Epidermal melanocyte (primary cell): ENCODE data around the gene MEG3.
"Not testable (repeated sequence)": the region's sequence is repeated elsewhere in the genome, so short reads cannot be mapped to it uniquely, and the experiment has no call there.

ENCODE experiments used
- DNase-seq: peaks from one replicate; pipeline ENCODE4 v3.0.0; 2011; ENCODE audit warnings: low spot score; ENCODE audit not compliant: insufficient read length

The MEG3 gene

GRCh38 chr14:100815478-100816285 is 10.2 kb upstream of the MEG3 start:
- DNase-seq, result no peak

DNA sequence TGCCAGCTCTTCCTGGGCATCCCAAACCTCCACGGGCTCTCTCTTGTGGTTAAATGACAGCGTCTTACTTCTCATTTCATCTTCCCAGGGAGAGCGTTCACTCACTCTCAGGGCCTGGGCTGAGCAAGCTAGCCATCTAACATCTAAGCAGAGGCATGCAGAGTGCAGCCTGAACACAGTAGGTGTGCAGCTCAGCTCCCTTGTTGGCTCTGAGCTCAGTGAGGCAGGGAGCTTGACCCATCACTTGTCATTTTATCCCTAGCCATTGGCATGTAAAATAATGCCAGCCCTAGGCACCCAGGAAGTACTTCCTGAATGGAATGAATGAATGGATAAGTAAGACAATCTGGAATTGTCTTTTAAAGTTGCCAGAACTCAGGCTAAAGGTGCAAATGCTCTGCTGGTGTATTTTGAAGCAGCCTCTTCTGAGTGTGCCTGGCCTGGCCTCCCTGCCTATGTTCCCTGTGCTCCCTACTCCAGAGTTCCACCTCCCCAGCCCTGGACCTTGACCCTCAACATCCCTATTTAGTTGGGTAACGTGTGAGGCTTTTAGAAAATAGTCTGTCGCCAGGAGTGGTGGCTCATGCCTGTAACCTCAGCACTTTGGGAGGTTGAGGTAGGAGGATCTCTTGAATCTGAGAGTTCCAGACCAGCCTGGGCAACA is 9.5 kb upstream of the MEG3 start:
- DNase-seq, result no peak

- no peak for DNase-seq
These were observed 8.7 kb upstream of the MEG3 start for GRCh38 chr14:100816950-100817901.

DNA sequence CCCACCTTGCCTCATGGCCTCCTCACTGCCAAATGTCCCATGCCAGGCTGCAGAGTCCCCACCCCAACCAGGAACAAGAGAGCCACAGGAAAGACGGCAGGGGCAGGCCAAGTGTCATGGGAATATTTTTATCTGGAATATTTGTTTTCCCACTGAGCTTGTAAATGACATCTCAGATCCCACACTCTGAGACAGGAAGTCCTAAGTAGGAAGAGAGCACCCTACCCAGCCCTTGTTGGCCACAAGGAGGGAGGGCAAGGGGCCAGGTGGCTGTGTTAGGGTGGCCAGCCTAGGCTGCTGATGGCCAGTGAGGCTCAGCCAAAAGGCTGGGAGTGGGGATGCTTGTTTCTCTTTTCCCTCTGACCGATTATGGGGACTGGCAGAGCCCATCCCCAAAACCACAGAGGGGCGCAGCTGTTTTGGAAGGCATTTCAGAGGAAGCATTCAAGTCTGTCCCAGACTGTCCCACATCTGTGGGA is 7.7 kb upstream of the MEG3 start:
- DNase-seq, result no peak

DNA sequence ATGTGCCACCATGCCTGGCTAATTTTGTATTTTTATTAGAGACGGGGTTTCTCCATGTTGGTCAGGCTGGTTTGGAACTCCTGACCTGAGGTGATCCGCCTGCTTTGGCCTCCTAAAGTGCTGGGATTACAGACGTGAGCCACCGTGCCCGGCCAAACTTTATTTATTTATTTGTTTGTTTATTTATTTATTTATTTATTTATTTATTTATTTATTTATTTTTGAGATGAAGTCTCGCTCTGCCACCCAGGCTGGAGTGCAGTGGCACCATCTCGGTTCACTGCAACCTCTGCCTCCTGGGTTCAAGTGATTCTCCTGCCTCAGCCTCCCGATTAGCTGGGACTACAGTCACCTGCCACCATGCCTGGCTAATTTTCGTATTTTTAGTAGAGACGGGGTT is 7.0 kb upstream of the MEG3 start:
- not testable (repeated sequence) for DNase-seq

DNA sequence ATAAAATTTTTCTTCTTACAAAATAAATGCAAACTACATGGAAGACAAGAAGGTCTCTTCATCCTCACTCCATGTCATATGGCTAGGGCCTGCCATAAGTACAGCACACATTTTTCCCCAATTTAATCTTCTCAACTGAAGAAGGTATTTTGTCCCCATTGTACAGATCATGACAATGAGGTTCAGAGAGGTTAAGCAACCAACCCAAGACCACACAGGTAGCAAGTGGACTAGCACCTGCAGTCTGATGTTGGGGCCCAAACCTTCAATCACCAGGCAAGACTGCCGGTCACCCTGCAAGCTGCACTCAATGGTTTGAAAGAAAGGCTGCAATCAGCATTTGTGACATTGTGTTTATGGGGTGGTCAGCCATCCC is 6.5 kb upstream of the MEG3 start:
- no peak for DNase-seq

- DNase-seq, result no peak
These were observed 6.0 kb upstream of the MEG3 start for GRCh38 chr14:100819829-100820475.

- DNase-seq, result no peak
These were observed 5.0 kb upstream of the MEG3 start for GRCh38 chr14:100820957-100821356.

DNA sequence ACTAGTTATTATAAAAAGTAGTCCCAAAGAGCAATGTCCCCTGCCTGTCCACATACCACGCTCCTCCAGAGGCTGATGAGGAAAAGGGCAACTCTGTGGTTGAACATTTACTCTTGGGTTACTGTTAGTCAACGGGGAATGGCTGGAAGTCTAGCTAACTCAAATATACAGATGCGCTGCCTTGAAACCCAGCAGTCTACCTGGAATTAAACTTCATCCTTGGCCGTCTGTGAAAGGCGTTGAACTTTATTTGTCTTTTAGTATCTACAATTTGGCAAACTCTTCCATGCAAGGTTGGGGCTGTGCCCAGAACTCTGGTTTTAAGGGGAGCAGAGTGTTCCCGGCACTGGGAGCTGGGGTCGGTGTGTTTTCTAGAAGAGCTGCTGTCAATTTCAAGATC is 3.9 kb upstream of the MEG3 start:
- no peak for DNase-seq

GRCh38 chr14:100822532-100823296 is 3.2 kb upstream of the MEG3 start:
- no peak for DNase-seq

DNA sequence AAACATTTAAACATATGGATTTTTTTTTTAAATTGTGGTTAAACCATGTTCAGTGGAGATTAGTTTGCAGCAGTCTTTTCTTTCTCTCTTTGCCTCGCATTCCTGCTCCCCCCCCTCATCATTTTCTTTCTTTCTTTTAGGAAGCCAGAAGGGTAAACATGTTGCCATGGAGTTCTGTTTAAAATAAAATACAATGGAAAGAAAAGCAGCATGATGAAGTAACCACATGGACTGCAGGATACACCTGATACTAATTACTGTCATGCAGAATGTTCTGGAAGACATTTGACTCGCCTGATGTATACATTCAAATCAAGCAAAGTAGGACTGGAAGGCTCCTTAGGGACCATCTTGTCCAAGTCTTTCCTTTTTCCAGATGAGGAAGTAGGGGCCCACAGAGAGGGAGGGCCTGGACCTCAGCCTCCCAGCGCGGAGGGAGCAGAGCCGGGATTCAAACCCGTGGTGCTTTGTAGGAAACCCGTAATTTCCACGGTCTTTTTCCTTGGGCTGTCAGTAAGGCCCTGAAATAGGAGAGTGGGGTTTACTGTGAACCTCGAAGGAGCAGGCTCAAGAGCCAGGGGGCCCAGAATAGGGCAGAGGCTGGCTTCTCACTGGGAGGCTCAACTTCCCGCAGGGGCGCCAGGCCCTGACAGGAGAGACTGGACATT is 2.4 kb upstream of the MEG3 start:
- DNase-seq, result no peak

DNA sequence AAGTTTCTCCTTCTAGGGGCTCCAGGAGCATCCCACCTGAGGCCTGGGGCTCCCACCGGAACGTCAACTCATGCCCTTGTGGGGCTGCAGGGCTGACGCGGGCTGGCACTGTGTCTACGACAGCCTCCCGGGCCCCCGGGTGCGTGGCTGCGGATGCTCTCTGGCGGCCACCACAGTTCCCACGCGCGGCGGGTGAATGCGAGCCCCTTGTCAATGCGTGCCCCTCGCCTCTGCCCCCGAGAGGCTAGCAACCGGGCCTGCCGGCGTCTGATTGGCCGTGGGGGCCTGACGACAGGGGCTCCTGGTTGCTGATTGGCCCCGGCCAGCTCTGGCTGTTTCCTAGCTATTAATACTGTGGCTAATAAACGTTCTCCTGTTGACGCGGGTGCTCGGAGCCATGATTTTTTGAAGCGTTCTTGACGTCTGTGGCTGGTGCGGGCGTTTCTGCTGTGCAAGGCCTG is 1.8 kb upstream of the MEG3 start:
- DNase-seq, result no peak

GRCh38 chr14:100824901-100825712 is 811 bp upstream of the MEG3 start:
- no peak for DNase-seq

DNA sequence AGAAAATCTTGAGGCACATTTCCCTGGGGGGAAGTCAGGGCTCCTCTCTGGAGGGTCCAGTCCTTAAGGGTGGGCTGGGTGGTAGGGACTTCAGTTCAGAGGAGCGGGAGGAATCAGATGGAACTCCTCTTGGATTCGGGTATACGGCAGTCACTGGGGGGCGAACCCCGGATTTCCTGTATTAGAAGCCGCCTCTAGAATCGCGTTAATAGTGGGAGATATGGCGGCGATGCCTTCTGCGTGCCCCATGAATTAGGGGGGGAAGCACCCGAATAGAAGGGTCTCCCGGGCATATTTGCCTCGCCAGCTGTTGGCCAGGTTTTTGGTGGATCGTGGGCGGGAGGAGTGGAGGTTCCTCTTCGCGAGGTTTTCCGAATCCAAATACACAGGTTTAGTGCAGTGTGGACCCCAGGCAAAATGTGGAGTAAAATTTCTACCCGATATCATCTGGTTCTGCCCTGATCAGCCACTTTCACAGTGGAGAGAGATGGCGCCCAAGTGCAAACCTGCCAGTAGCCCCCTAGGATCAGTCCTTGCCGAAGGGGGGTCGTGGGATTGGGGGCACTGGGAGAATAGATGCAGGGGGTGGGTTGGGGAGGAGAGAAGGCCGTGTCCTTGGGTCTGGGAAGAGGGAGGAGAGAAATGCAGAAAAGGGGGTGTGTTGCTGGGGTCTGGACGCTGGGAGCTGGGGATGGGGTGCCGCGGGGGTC is 628 bp downstream of the MEG3 start:
- DNase-seq, result no peak

DNA sequence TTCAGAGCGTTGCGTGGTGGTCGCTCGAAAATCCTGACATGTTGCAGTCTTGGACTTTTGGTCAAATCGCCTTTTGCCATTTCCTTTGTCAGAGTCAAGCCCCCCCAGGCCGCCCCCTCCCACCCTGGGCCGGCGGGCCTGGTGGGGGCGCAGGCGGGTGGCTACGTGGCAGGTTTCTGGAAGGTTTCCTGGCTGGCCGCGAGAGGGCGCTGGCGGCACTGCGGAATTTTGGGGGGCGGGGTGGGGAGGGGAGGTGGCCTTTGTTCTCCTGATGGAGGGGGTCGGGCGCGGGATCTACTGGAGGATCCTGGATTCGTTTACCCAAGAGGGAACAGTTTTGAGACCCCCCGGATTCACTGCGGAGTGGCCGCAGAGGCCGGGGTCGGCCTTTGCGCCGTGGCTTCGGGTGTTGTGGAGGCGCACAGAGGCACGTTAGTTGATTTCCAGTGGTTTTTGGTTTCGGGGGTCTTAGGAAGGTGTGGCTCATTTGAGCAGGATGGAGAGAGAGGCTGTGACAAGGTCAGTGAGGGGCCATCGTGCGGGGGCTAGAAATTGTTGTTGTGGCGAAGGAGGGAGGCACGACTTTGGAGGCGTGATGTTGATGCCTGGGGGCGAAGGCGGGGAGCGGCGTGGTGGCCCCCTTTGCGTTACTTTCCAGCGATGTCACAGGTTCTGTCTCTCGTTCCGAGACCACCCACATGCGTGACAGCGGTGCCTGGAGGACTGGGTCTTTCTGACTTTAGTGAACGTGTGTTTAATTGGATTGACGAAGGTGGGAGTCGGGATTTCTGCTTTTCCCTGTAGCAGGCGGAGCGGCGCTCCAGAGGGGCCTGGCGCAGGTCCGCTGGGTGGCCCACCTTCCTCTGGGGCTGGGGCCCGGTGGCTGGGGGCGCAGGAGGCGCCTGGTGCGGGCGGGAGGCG is 1.4 kb downstream of the MEG3 start:
- DNase-seq, result no peak

DNA sequence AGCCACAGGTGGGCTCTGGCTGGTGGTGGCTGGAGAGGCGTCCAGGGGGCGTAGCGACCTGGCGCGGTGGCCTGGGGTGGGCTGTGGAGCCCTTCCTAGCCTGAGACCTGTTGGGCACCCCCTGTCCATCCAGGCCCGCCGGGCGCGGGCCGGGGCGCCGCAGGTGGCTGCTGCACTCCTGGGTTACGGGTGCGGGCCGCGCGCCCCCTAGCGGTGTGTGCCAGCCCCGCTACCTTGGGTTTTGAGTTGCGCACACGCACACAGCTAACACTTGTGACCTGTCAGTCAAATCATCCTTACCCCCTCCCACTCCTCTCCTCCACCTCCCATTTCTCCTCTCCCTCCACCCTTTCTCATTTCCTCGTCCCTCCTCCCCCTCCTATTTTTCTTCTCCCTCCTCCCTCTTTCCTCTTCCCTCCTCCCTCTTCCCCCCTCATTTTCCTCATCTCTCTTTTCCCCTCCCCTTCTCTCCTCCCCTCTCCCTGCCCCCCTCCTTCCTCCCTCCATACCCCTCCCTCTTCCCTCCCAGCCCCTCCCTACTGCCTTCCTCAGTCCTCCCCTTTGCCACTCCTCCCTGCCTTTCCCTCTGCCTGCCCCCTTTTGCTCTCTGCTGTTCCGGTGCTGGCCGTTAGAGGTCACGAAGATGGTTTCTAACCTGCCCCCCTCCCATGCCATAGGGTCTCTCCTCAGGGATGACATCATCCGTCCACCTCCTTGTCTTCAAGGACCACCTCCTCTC is 2.3 kb downstream of the MEG3 start:
- no peak for DNase-seq

GRCh38 chr14:100830681-100831080 is 4.8 kb downstream of the MEG3 start:
- DNase-seq, result no peak
